HCEC 1CT (cell line): ENCODE results near the gene KDELR3.

Source experiments
- DNase-seq: peaks from one replicate; pipeline ENCODE4 v3.0.0-alpha.2; 2017

The KDELR3 gene

GRCh38 chr22:38440747-38441350 is 27.0 kb upstream of the KDELR3 start:
- no peak for DNase-seq

DNA sequence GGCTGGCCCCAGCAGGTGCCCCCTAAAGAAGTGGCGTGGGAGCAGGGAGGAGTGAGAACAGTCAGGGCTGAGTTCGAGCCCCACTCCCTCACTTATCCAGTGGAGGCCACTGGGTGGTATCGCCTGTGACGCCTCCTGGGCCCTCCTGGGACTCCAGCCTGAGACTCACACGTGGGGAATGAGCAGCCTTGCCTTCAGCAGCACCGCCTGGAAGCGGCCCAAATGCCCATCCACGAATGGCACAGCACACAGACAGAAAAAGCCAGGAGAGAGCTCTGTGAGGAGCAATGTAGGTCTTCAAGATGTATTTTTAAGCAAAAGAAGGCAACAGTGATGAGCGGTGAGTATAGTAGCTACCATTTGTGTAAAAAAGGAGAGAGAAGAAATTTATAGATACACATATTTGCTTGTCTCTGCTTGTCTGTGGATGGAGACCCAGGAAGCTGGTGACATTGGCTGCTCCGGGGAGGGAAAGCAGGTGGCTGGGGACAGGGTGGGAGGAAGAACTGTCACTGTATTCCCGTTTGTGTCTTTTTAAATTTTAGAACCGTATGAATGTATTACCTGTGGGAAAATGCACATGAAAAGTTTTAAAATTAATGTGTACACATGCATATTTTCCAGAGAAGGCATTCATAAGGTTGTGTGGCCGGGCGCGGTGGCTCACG is 26.1 kb upstream of the KDELR3 start:
- no peak for DNase-seq

- DNase-seq: no peak
Observed at GRCh38 chr22:38442967-38443627, 24.8 kb upstream of the KDELR3 start.

GRCh38 chr22:38443628-38444521 is 24.0 kb upstream of the KDELR3 start:
- no peak for DNase-seq

DNA sequence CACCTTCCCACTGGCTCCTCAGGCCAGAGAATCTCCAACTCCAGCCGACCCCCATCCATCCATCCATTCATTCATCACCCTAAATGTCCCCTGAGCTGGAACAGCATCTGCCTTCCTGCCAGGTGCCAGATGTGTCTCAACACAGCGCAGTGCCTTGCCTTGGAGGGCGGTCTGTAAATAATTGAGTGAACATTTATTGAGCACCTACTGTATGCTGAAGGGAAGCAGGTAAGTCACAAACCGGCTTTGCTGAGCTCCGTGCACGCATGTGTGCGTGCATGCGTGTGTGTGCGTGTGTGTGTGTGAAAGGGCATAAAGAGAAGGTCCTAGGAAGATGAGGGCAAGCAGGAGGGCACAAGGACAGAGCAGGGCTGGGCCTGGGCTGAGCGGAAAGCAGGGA is 23.1 kb upstream of the KDELR3 start:
- DNase-seq: no peak

DNA sequence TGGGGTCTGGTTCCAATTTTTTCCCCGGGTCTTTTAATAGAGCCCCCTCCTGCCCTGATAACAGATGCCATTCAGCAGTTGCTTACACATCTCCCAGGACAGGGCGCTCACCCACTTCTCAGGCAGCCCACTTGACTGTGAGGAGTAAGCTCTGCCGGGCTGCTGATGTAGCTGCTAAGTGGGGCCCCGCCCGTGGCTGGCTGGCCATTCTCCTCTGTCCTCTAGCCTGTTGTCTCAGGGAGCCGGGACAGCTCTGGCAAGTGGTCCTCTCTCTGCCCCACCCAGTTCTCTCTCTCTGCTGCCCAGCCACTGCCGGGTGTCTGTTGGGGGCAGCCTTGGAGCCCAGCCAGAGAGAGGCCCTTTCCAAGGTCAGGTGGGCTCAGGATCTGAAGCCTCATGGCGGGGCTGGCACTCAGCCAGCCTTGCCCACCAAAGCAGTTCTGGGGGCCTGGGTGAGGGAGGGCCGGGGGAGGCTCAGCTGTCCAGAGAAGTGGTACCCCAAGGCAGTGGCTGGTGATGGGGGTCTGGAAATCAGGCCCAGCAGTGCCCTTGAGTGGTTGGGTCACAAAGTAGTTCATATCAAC is 21.8 kb upstream of the KDELR3 start:
- no peak for DNase-seq

DNA sequence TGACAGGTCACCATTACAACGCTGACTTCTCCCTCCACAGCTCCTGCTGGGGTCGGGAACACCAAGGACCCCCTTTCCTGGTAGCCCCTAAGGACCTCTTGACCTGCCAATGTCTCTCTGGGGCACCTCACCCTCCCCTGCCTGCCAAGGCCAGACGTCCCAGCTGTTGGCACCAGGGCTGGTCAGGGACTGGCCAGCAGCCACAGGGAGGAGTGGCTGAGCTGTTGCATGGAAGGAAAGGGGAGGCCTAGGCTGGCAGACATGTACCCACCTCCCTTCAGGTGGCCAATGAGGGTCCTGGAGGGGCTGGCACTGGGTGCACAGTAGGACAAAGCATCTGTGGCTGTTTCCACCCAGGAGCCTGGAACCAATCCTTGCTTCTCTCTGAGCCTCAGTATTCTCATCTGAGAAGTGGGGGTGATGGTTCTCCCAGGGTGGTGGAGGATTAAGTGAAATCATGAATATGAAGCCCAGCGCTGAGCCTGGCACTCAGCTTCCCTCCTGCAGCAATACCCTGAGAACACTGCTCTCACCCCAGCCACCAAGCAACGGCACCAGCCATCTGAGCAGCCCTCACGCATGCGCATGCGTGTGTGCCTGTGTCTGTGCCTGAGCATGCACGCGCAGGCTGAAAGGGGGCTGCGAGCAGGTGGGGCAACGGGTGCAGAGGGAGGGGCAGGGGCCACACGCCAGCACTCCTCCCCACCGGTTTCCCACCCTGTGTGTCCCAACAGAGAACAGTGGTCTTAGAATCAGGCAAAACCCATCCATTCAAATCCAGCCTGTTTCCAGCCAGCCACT is 18.8 kb upstream of the KDELR3 start:
- DNase-seq: no peak

DNA sequence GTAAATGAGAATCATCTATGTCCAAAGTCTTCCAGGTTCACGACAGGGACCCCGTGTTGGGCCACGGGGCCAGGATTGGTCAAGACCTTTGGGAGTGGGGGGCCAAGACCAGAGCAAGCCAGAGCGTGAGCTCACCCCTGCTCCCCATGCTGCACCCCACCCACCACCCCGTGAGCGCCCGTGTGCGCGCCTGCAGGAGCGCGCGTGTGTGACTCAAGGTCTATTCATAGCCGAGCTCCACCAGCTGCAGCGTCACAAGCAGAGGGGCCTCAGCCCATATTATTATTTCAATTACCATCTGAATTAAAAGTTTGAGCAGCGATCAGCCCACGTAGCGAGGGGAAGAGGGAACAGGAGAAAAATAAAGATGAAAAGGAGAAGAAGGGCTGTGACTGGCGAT is 18.1 kb upstream of the KDELR3 start:
- no peak for DNase-seq

GRCh38 chr22:38450234-38450797 is 17.6 kb upstream of the KDELR3 start:
- DNase-seq: no peak

GRCh38 chr22:38451404-38451803 is 16.5 kb upstream of the KDELR3 start:
- no peak for DNase-seq

GRCh38 chr22:38451864-38452263 is 16.0 kb upstream of the KDELR3 start:
- no peak for DNase-seq

DNA sequence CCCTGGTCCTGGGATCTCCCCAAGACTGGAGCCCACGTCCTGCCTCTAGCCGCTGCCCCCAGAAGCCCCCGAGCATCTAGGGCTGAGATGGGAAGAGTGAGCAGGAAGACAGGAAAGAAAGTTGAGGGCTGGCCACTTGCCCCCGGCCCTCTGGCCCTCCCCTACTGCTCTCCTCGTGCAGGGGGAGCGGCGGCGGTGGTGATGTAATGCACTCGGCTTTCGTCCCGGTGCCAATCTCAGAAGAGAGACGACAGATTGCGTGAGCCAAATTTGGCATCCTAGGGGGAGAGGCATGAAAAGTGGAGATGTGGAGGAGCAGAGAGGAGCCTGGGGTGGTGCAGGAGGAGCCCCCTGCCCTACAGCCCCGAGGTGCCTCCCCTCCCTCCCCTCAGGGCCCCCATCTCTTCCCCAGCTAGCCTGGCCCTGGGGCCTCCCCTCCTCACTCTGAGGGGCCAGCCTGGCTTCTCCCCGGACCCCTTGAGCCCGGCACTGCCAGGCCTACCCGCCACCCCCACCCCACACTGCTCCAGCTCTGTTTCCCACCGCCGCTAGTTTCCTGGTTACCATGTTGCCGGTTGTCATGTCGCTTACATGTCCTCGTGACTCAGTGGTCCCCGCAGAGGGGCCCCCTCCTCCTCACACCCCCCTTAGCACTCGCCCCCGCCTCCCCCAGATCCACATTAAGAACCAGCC is 15.4 kb upstream of the KDELR3 start:
- no peak for DNase-seq

DNA sequence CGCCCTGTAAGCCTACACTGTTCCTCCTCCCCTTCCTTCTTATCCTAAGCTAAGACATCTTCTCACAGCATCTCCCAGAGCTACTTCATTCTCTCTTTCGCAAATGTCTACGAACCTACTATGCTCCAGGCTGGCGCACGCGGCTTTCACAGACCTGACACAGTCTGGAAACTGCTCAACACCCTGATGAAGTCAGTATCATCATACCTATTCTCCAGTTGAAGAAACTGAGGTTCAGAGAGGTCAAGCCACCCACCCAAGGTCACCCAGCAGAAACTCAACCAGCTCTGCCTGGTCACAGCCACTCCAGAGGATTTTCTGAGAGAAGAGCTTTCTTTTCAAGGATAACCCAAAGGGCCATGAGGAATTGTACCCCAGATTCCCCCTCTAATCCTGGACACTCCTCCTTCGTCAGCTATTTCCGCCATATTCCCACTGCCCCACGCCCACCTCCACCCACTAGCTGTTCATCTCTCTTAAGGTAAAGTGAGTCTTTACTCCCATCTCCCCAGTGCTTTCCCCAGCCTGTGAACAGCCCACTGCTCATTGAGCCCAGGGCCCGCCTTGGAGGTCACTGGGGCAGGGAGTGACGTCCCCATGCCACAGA is 14.7 kb upstream of the KDELR3 start:
- no peak for DNase-seq

- DNase-seq: no peak
Observed at GRCh38 chr22:38453996-38454352, 13.9 kb upstream of the KDELR3 start.

- DNase-seq: no peak
Observed at GRCh38 chr22:38454353-38455075, 13.4 kb upstream of the KDELR3 start.

GRCh38 chr22:38455076-38455529 is 12.8 kb upstream of the KDELR3 start, which contains the start of gene KCNJ4:
KCNJ4 (minus strand) TSS chr22:38455199; CDS start chr22:38428132, 27,067 bp downstream.
- DNase-seq: no peak

GRCh38 chr22:38455530-38456271 is 12.2 kb upstream of the KDELR3 start:
- no peak for DNase-seq

- no peak for DNase-seq
Observed at GRCh38 chr22:38456272-38456835, 11.5 kb upstream of the KDELR3 start.
